Loucy (cell line): ENCODE data around the gene STAT3.

Source experiments
- H2AFZ ChIP-seq: fragments of 200-600 bp; sonication (generic); 2 replicates; pipeline ENCODE4 v1.6.0; 2016; ENCODE audit warnings: antibody characterized with exemption, mild to moderate bottlenecking, low read length, moderate library complexity
- H3F3A ChIP-seq: fragments of 200-600 bp; 2 replicates; pipeline ENCODE4 v1.6.0; 2016; ENCODE audit warnings: antibody characterized with exemption, low read depth, mild to moderate bottlenecking
- H3K27me3 ChIP-seq: fragments of 200-600 bp; sonication (generic); 2 replicates; pipeline ENCODE4 v1.6.1; 2014; ENCODE audit warnings: low read length, mild to moderate bottlenecking; ENCODE audit not compliant: insufficient read depth, poor library complexity, severe bottlenecking
- H3K36me3 ChIP-seq: fragments of 200-600 bp; sonication (generic); 2 replicates; pipeline ENCODE4 v1.6.1; 2016; ENCODE audit warnings: low read length; ENCODE audit not compliant: insufficient read depth
- H3K4me1 ChIP-seq: fragments of 200-600 bp; sonication (generic); 2 replicates; pipeline ENCODE4 v1.5.1; 2014; ENCODE audit warnings: low read length, mild to moderate bottlenecking; ENCODE audit not compliant: insufficient read depth, poor library complexity, severe bottlenecking
- H3K4me2 ChIP-seq: fragments of 200-600 bp; sonication (generic); 2 replicates; pipeline ENCODE4 v1.6.0; 2014; ENCODE audit warnings: antibody characterized with exemption, low read length, low read depth, mild to moderate bottlenecking; ENCODE audit not compliant: poor library complexity, severe bottlenecking
- H3K4me3 ChIP-seq: fragments of 200-600 bp; sonication (generic); 2 replicates; pipeline ENCODE4 v1.5.1; 2014; ENCODE audit warnings: low read length, mild to moderate bottlenecking, mixed read lengths; ENCODE audit not compliant: poor library complexity, severe bottlenecking
- H3K79me2 ChIP-seq: fragments of 200-600 bp; sonication (generic); 2 replicates; pipeline ENCODE4 v1.6.1; 2014; ENCODE audit warnings: low read length; ENCODE audit not compliant: insufficient read depth
- H3K9ac ChIP-seq: fragments of 200-600 bp; sonication (generic); 2 replicates; pipeline ENCODE4 v1.6.0; 2014; ENCODE audit warnings: mild to moderate bottlenecking, low read depth, low read length, moderate library complexity; ENCODE audit not compliant: poor library complexity, severe bottlenecking
- H3K9me2 ChIP-seq: fragments of 200-600 bp; sonication (generic); replicated peaks from 2 replicates; pipeline ENCODE4 v1.6.1; 2016; ENCODE audit warnings: low read depth, low read length, mixed read lengths
- H3K9me3 ChIP-seq: fragments of 200-600 bp; sonication (generic); 2 replicates; pipeline ENCODE4 v1.6.1; 2014; ENCODE audit warnings: mild to moderate bottlenecking, antibody characterized with exemption, low read length, low read depth; ENCODE audit not compliant: insufficient read depth
- H4K20me1 ChIP-seq: fragments of 200-600 bp; sonication (generic); 2 replicates; pipeline ENCODE4 v1.6.0; 2014; ENCODE audit warnings: antibody characterized with exemption, low read length, mild to moderate bottlenecking; ENCODE audit not compliant: insufficient read depth, poor library complexity, severe bottlenecking
- EZH2phosphoT487 ChIP-seq: fragments of 200-600 bp; IDR thresholded peaks from 2 replicates; pipeline ENCODE4 v1.6.1; 2018; ENCODE audit warnings: antibody characterized with exemption, mild to moderate bottlenecking, moderate library complexity, borderline replicate concordance
- TF ChIP-seq, protein P1 (sequence below): fragments of 200-600 bp; sonication (generic); conservative IDR thresholded peaks from 2 replicates; pipeline ENCODE4 v1.5.1; 2014; ENCODE audit warnings: mild to moderate bottlenecking, antibody characterized with exemption, low read length

Gene STAT3

GRCh38 chr17:42380935-42381334 lies 7.3 kb downstream of the STAT3 start:
- Histone ChIP-seq H3K4me2 (no peak overlapping the region), H3F3A (0 out of 2 replicates have a peak, but pooled peaks cover 2% of the 10 kb centered on the region), H4K20me1 (peaks cover 23% of the 10 kb centered on the region), H3K4me3 (no peak overlapping the region), H3K9me2 (no peaks in the 10 kb centered on the region), H3K27me3 (no peaks in the 10 kb centered on the region), H3K36me3 (no peaks in the 10 kb centered on the region), H3K9ac (no peak overlapping the region), H3K79me2 (peaks cover 96% of the 10 kb centered on the region), H3K4me1 (peaks cover 31% of the 10 kb centered on the region), H3K9me3 (no peaks in the 10 kb centered on the region), H2AFZ (no peak overlapping the region)
- TF ChIP-seq, protein P1, sequence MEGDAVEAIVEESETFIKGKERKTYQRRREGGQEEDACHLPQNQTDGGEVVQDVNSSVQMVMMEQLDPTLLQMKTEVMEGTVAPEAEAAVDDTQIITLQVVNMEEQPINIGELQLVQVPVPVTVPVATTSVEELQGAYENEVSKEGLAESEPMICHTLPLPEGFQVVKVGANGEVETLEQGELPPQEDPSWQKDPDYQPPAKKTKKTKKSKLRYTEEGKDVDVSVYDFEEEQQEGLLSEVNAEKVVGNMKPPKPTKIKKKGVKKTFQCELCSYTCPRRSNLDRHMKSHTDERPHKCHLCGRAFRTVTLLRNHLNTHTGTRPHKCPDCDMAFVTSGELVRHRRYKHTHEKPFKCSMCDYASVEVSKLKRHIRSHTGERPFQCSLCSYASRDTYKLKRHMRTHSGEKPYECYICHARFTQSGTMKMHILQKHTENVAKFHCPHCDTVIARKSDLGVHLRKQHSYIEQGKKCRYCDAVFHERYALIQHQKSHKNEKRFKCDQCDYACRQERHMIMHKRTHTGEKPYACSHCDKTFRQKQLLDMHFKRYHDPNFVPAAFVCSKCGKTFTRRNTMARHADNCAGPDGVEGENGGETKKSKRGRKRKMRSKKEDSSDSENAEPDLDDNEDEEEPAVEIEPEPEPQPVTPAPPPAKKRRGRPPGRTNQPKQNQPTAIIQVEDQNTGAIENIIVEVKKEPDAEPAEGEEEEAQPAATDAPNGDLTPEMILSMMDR: no peak
- TF ChIP-seq EZH2phosphoT487: no peak

- H3K4me3 ChIP-seq: peak overlapping the region; percentile 72
- no peaks in the 10 kb centered on the region for H3K36me3 ChIP-seq
- peaks cover 91% of the 10 kb centered on the region for H3K79me2 ChIP-seq
- TF ChIP-seq EZH2phosphoT487: no peak
- TF ChIP-seq, protein P1: no peak
- peaks cover 24% of the 10 kb centered on the region for H3K4me1 ChIP-seq
- no peaks in the 10 kb centered on the region for H3K9me3 ChIP-seq
- no peak overlapping the region for H2AFZ ChIP-seq
- H4K20me1 ChIP-seq: peaks cover 6% of the 10 kb centered on the region
- no peaks in the 10 kb centered on the region for H3K9me2 ChIP-seq
- peak overlapping the region; percentile 63 for H3K9ac ChIP-seq
- no peaks in the 10 kb centered on the region for H3K27me3 ChIP-seq
- peak overlapping the region; percentile 78 for H3K4me2 ChIP-seq
- H3F3A ChIP-seq: 0 out of 2 replicates have a peak, but pooled peaks cover 2% of the 10 kb centered on the region
These were observed 9.2 kb downstream of the STAT3 start for GRCh38 chr17:42378959-42379594.

DNA sequence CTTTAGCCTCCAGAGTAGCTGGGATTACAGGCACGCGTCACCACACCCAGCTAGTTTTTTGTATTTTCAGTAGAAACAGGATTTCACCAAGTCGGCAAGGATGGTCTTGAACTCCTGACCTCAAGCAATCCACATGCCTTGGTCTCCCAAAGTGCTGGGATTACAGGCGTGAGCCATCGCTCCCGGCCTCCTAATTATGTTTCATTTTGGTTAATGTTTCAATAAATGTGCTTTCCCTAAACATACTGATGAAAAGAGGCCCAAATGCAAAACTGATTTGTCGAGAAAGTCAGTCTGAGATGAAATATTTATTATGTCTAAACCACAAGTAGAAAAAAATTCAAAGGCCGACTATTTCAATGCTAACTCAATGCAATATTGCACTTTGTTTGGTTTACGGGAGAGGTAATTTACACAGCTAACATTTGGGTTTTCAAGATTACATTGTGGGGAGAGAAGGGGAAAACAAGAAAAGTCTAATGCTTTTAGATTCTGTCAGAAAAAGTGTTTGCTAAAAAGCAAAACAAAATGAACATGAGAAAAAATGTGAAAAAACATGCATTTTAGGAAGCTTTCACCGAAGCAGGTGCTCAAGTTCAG lies 9.8 kb downstream of the STAT3 start:
- peaks cover 24% of the 10 kb centered on the region for H3K4me1 ChIP-seq
- H3F3A ChIP-seq: no peaks in the 10 kb centered on the region
- peak overlapping the region; percentile 78 for H3K4me2 ChIP-seq
- H3K36me3 ChIP-seq: no peaks in the 10 kb centered on the region
- H3K9me3 ChIP-seq: no peaks in the 10 kb centered on the region
- H3K9ac ChIP-seq: peak overlapping the region; percentile 63
- peaks cover 89% of the 10 kb centered on the region for H3K79me2 ChIP-seq
- H3K27me3 ChIP-seq: no peaks in the 10 kb centered on the region
- H3K9me2 ChIP-seq: no peaks in the 10 kb centered on the region
- TF ChIP-seq, protein P1: no peak
- H2AFZ ChIP-seq: no peak overlapping the region
- peak overlapping the region; percentile 72 for H3K4me3 ChIP-seq
- H4K20me1 ChIP-seq: peaks cover 6% of the 10 kb centered on the region
